ENCODE results near the gene DNAJC21. TPM values are rescaled to one million over a fixed set of nuclear protein-coding genes. Genes with fewer than 3 reads are reported as not detected.

Gene DNAJC21
- total RNA-seq: 66.3 and 80.4 TPM in 2 replicates

DNA sequence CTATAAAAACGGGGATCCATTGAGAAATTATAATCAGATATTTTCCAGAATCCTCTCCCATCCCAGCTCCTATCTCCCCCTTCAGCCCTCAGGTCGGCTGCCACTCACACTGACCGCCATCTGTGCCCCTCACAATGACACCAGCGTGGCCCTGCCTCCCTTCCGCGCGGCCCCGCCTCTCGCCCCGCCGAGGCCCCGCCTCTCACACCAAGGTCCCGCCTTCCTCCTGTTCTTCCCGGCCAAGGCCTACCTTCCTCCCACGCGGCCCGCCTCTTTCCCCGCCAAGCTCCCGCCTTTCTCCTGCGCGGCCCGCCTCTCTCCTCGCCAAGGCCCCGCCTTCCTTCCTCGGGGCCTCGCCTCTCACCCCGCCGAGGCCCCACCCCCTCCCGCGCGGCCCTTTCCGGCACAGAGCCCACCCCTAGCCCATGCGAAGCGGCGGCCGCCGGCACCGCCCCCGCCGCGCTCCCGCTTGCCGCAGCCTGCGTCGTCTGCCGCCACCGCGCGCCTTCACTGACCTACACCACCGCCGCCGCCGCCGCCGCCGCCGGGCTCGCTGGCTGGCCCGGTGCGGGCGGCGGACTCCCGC lies at the start of gene DNAJC21:
Gene DNAJC21 (plus strand): TSS at position 426 of the 586 bp plus-strand sequence. CDS start 261 bp downstream, outside the sequence.

GRCh38 chr5:34915139-34915855 lies 14.1 kb upstream of the DNAJC21 start, which contains the start of the genes BRIX1 and RAD1:
TSS of gene BRIX1 (plus strand) at chr5:34915711. CDS start at chr5:34915739, 28 bp downstream.
TSS of gene RAD1 (minus strand) at chr5:34915504. CDS start at chr5:34914892, 612 bp downstream.

Other genes starting within 250 kb of the DNAJC21 start
- gene TTC23L, start 90.4 kb upstream of the DNAJC21 start, total RNA-seq: under 0.01 and 0.07 TPM in 2 replicates
- 18.8 and 20.4 TPM in 2 replicates for gene RAD1, start 14.1 kb upstream of the DNAJC21 start, total RNA-seq
- gene BRIX1, start 13.8 kb upstream of the DNAJC21 start, total RNA-seq: 37.9 and 41.0 TPM in 2 replicates
- gene AGXT2, start 118.4 kb downstream of the DNAJC21 start, total RNA-seq: not detected in 2 replicates